ENCODE results near the gene VWC2. TPM values are rescaled to one million over a fixed set of nuclear protein-coding genes. Genes with fewer than 3 reads are reported as not detected.

Gene VWC2
- total RNA-seq, 2 experiments from 2014 or later, result not detected

DNA sequence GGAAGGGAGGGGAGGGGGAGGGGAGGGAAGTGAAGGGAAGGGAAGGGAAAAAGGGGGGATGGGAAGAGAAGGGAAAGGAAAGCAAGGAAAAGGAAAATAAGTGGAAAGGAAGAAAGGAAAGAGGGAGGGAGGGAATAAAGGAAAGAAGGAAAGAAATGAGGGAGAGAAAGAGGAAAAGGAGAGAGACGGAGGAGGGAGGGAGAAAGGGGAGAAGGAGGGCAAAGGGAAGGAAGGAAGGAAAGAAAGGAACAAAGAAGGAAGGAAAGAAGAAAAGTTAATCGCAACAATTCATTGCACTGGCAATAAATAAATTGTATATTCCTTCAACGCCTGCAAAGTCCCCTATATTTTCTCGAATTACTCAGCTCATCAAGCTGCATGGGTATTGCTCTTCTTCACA is 2.6 kb upstream of the VWC2 start:
- H3K9me3 ChIP-seq (ENCODE audit: low read length), result no peaks in the 10 kb centered on the region
- H3K4me1 ChIP-seq (ENCODE audit: insufficient read depth, low read length, poor library complexity, severe bottlenecking), result peaks cover 59% of the 10 kb centered on the region
- no peak overlapping the region for H3K4me3 ChIP-seq (ENCODE audit: low read depth, low read length, poor library complexity, severe bottlenecking)
- H4K20me1 ChIP-seq (ENCODE audit: insufficient read depth, low read length), result no peaks in the 10 kb centered on the region
- DNase-seq (ENCODE audit: low spot score), result no peak
- intact Hi-C loops (cut with micrococcal nuclease; ENCODE audit: unreplicated experiment), result no loop called here
- POLR2A ChIA-PET, result no interaction called here
- H3K79me2 ChIP-seq (ENCODE audit: insufficient read depth, low read depth, low read length), result no peaks in the 10 kb centered on the region
- H2AFZ ChIP-seq (ENCODE audit: low read length), result peak overlapping the region; percentile 10; the same call in 1 of the 2 replicates
- no peak for TF ChIP-seq EZH2phosphoT487 (IDR thresholded peaks at IDR 0.05; ENCODE audit: borderline replicate concordance, low read depth, low read length)
- TF ChIP-seq, protein P1, sequence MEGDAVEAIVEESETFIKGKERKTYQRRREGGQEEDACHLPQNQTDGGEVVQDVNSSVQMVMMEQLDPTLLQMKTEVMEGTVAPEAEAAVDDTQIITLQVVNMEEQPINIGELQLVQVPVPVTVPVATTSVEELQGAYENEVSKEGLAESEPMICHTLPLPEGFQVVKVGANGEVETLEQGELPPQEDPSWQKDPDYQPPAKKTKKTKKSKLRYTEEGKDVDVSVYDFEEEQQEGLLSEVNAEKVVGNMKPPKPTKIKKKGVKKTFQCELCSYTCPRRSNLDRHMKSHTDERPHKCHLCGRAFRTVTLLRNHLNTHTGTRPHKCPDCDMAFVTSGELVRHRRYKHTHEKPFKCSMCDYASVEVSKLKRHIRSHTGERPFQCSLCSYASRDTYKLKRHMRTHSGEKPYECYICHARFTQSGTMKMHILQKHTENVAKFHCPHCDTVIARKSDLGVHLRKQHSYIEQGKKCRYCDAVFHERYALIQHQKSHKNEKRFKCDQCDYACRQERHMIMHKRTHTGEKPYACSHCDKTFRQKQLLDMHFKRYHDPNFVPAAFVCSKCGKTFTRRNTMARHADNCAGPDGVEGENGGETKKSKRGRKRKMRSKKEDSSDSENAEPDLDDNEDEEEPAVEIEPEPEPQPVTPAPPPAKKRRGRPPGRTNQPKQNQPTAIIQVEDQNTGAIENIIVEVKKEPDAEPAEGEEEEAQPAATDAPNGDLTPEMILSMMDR (conservative IDR thresholded peaks at IDR 0.05; ENCODE audit: low read length), result no peak
- CTCF ChIA-PET (ENCODE audit: unreplicated experiment), result no interaction called here
- no peak overlapping the region for H3K4me2 ChIP-seq (ENCODE audit: low read length)
- no peaks in the 10 kb centered on the region for H3K36me3 ChIP-seq (ENCODE audit: insufficient read depth, low read length)
- H3K9me2 ChIP-seq (ENCODE audit: insufficient read depth, low read length), result no peaks in the 10 kb centered on the region
- no TSS peak for BruUV-seq (replicated peaks)
- no peak overlapping the region for H3K27ac ChIP-seq (ENCODE audit: low read depth, low read length, poor library complexity, severe bottlenecking)

DNA sequence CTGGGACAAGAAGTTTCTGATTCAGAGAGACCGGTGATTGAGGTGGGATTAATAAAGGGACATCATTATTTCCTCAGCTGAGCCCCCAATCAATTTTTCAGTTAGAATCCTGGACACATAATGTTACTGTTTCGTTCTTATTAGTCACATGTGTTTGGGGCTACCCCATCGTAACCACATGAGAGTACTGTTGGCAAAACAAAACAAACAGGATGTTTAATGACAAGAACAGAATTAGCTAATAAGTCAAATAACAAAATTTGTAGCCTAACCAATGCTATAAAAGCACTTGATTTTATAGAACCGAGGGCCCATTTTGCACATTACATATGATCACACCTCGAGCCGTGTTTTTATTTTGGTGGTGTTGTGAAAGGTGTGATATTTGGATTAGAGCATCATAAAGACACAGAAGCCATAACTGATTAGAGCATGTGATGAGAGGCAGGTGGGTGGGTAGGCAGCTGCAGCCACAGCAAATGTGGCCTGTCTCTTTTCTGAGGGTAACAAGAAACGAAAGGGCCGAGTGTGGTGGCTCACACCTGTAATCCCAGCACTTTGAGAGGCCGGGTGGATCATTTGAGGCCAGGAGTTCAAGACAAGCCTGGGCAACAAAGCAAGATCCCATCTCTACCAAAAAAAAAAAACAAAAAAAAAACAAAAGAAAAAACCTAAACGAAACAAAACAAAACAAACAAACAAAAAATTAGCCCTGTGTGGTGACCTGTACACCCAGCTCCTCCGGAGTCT is 1.8 kb upstream of the VWC2 start:
- POLR2A ChIA-PET, result interaction anchor here (0.6 to 0.7 kb wide), 2 partner anchors 8 to 127 kb away, joined by 3 to 4 read pairs; no protein-coding TSS in a partner anchor
- TF ChIP-seq EZH2phosphoT487 (IDR thresholded peaks at IDR 0.05; ENCODE audit: borderline replicate concordance, low read depth, low read length), result no peak
- TF ChIP-seq, protein P1 (conservative IDR thresholded peaks at IDR 0.05; ENCODE audit: low read length), result no peak

DNA sequence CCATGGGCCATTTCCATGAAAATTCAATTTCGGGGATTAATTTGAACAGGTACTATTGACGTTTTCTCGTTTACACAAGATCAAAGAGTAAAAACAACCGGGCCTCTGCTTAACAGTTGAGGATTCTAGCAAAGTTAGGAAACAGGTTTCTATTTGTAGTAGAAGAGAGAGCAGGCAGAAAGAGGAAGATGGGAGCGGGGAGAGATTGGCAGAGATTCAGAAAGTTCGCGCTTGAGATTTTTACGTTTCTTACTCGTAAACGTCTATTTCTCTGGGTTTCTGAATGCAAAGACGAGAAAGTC is 571 bp upstream of the VWC2 start:
- Histone ChIP-seq H4K20me1 (ENCODE audit: insufficient read depth, low read length) (no peaks in the 10 kb centered on the region), H3K36me3 (ENCODE audit: insufficient read depth, low read length) (no peaks in the 10 kb centered on the region), H3K4me2 (ENCODE audit: low read length) (no peak overlapping the region), H3K79me2 (ENCODE audit: insufficient read depth, low read depth, low read length) (no peaks in the 10 kb centered on the region), H3K9me2 (ENCODE audit: insufficient read depth, low read length) (no peaks in the 10 kb centered on the region), H3K4me3 (ENCODE audit: low read depth, low read length, poor library complexity, severe bottlenecking) (no peak overlapping the region), H2AFZ (ENCODE audit: low read length) (no peak overlapping the region), H3K4me1 (ENCODE audit: insufficient read depth, low read length, poor library complexity, severe bottlenecking) (peaks cover 45% of the 10 kb centered on the region), H3K27ac (ENCODE audit: low read depth, low read length, poor library complexity, severe bottlenecking) (no peak overlapping the region), H3K9me3 (ENCODE audit: low read length) (no peaks in the 10 kb centered on the region)
- CTCF ChIA-PET (ENCODE audit: unreplicated experiment), result no interaction called here
- DNase-seq (ENCODE audit: low spot score), result no peak
- no peak for TF ChIP-seq EZH2phosphoT487 (IDR thresholded peaks at IDR 0.05; ENCODE audit: borderline replicate concordance, low read depth, low read length)
- TF ChIP-seq, protein P1 (conservative IDR thresholded peaks at IDR 0.05; ENCODE audit: low read length), result no peak
- intact Hi-C loops (cut with micrococcal nuclease; ENCODE audit: unreplicated experiment), result no loop called here
- POLR2A ChIA-PET, result interaction anchor here (0.7 kb wide), 1 partner anchor 146 kb away, joined by 3 read pairs; no protein-coding TSS in a partner anchor
- no TSS peak for BruUV-seq (replicated peaks)

More for the DNA sequence above, 1.8 kb upstream of the VWC2 start:
- no peaks in the 10 kb centered on the region for H3K9me3 ChIP-seq (ENCODE audit: low read length)
- H3K4me1 ChIP-seq (ENCODE audit: insufficient read depth, low read length, poor library complexity, severe bottlenecking), result peaks cover 51% of the 10 kb centered on the region
- no peak overlapping the region for H3K27ac ChIP-seq (ENCODE audit: low read depth, low read length, poor library complexity, severe bottlenecking)
- DNase-seq (ENCODE audit: low spot score), result no peak
- H3K4me2 ChIP-seq (ENCODE audit: low read length), result no peak overlapping the region
- intact Hi-C loops (cut with micrococcal nuclease; ENCODE audit: unreplicated experiment), result no loop called here
- no peaks in the 10 kb centered on the region for H3K9me2 ChIP-seq (ENCODE audit: insufficient read depth, low read length)
- peak overlapping the region; percentile 10; the same call in 1 of the 2 replicates for H2AFZ ChIP-seq (ENCODE audit: low read length)
- no TSS peak for BruUV-seq (replicated peaks)
- H3K4me3 ChIP-seq (ENCODE audit: low read depth, low read length, poor library complexity, severe bottlenecking), result no peak overlapping the region
- H3K36me3 ChIP-seq (ENCODE audit: insufficient read depth, low read length), result no peaks in the 10 kb centered on the region
- H4K20me1 ChIP-seq (ENCODE audit: insufficient read depth, low read length), result no peaks in the 10 kb centered on the region
- H3K79me2 ChIP-seq (ENCODE audit: insufficient read depth, low read depth, low read length), result no peaks in the 10 kb centered on the region
- CTCF ChIA-PET (ENCODE audit: unreplicated experiment), result no interaction called here
